Activated T-helper 17 cell treated with anti-CD3 and anti-CD28 coated beads, Interleukin-2, amount 50 U/mL, for 72 hours (primary cell): ENCODE measurements around the gene SNRPF. TPM values are rescaled to one million over a fixed set of nuclear protein-coding genes. Genes with fewer than 3 reads are reported as not detected.
"Not testable (repeated sequence)": the region's sequence is repeated elsewhere in the genome, so short reads cannot be mapped to it uniquely, and the experiment has no call there.

Source experiments
- ATAC-seq: fragments of 150-1000 bp; cut with Tn5 transposase; replicated peaks from 2 replicates; pipeline ENCODE4 v1.10.0; 2021; ENCODE audit warnings: mild to moderate bottlenecking, moderate library complexity
- H3K27ac Mint-ChIP-seq: one replicate; pipeline ENCODE4 v1.8.0; 2022; ENCODE audit warnings: mixed read lengths
- H3K27me3 Mint-ChIP-seq: one replicate; pipeline ENCODE4 v1.8.0; 2022; ENCODE audit warnings: mixed read lengths
- H3K36me3 Mint-ChIP-seq: one replicate; pipeline ENCODE4 v1.8.0; 2022; ENCODE audit warnings: low read depth, mild to moderate bottlenecking, mixed read lengths
- H3K4me1 Mint-ChIP-seq: one replicate; pipeline ENCODE4 v1.8.0; 2022; ENCODE audit warnings: mixed read lengths
- H3K4me3 Mint-ChIP-seq: one replicate; pipeline ENCODE4 v1.8.0; 2022; ENCODE audit warnings: mild to moderate bottlenecking, mixed read lengths
- H3K9me3 Mint-ChIP-seq: one replicate; pipeline ENCODE4 v1.8.0; 2022; ENCODE audit warnings: mixed read lengths
- total RNA-seq, 2 donors: library from RNA; stranded (reverse); gene quantifications; one replicate each; pipeline ENCODE4 v1.2.3, GENCODE V29; 2022

The SNRPF gene
- total RNA-seq, 2 donors from 2014 or later, result 35.0 to 52.3 TPM

GRCh38 chr12:95842426-95842825 is 16.3 kb upstream of the SNRPF start:
- peaks cover 14% of the 10 kb centered on the region for H3K27me3 Mint-ChIP-seq
- not testable (repeated sequence) for H3K4me1 Mint-ChIP-seq, H3K4me3 Mint-ChIP-seq, H3K36me3 Mint-ChIP-seq, ATAC-seq, H3K27ac Mint-ChIP-seq, H3K9me3 Mint-ChIP-seq

- Mint-ChIP-seq H3K4me3 (no peak overlapping the region), H3K9me3 (no peaks in the 10 kb centered on the region), H3K4me1 (peaks cover 9% of the 10 kb centered on the region), H3K27ac (no peak overlapping the region), H3K27me3 (peaks cover 11% of the 10 kb centered on the region), H3K36me3 (no peaks in the 10 kb centered on the region)
- ATAC-seq, result no peak
Observed at GRCh38 chr12:95848575-95849388, 10.0 kb upstream of the SNRPF start.

GRCh38 chr12:95851606-95852005 is 7.1 kb upstream of the SNRPF start:
- Mint-ChIP-seq H3K9me3 (no peaks in the 10 kb centered on the region), H3K27ac (no peak overlapping the region), H3K36me3 (no peaks in the 10 kb centered on the region), H3K4me3 (no peak overlapping the region), H3K27me3 (no peaks in the 10 kb centered on the region), H3K4me1 (peaks cover 16% of the 10 kb centered on the region)
- no peak for ATAC-seq

GRCh38 chr12:95852133-95852532 is 6.6 kb upstream of the SNRPF start:
- ATAC-seq, result no peak
- no peak overlapping the region for H3K4me3 Mint-ChIP-seq
- H3K9me3 Mint-ChIP-seq, result no peaks in the 10 kb centered on the region
- no peaks in the 10 kb centered on the region for H3K27me3 Mint-ChIP-seq
- peaks cover 16% of the 10 kb centered on the region for H3K4me1 Mint-ChIP-seq
- H3K36me3 Mint-ChIP-seq, result no peaks in the 10 kb centered on the region
- H3K27ac Mint-ChIP-seq, result no peak overlapping the region

GRCh38 chr12:95857156-95857555 is 1.6 kb upstream of the SNRPF start:
- ATAC-seq, result no peak
- Mint-ChIP-seq H3K27ac (no peak overlapping the region), H3K9me3 (no peaks in the 10 kb centered on the region), H3K36me3 (peaks cover 22% of the 10 kb centered on the region), H3K4me1 (peaks cover 16% of the 10 kb centered on the region), H3K27me3 (peaks cover 3% of the 10 kb centered on the region), H3K4me3 (no peak overlapping the region)

GRCh38 chr12:95857799-95858198 is 953 bp upstream of the SNRPF start:
- no peak for ATAC-seq
- Mint-ChIP-seq H3K27me3 (peaks cover 3% of the 10 kb centered on the region), H3K4me1 (peaks cover 15% of the 10 kb centered on the region), H3K4me3 (no peak overlapping the region), H3K9me3 (no peaks in the 10 kb centered on the region), H3K36me3 (peaks cover 28% of the 10 kb centered on the region), H3K27ac (no peak overlapping the region)

- ATAC-seq, result peak; percentile 26
- Mint-ChIP-seq H3K4me3 (no peak overlapping the region), H3K9me3 (no peaks in the 10 kb centered on the region), H3K27me3 (peaks cover 3% of the 10 kb centered on the region), H3K4me1 (peaks cover 12% of the 10 kb centered on the region), H3K36me3 (peaks cover 44% of the 10 kb centered on the region), H3K27ac (no peak overlapping the region)
Observed at GRCh38 chr12:95859344-95859816, 628 bp downstream of the SNRPF start.

GRCh38 chr12:95859947-95860850 is 1.4 kb downstream of the SNRPF start:
- Mint-ChIP-seq H3K9me3 (no peaks in the 10 kb centered on the region), H3K27me3 (peaks cover 3% of the 10 kb centered on the region), H3K36me3 (peaks cover 52% of the 10 kb centered on the region), H3K27ac (no peak overlapping the region), H3K4me3 (no peak overlapping the region), H3K4me1 (peaks cover 8% of the 10 kb centered on the region)
- no peak for ATAC-seq

- Mint-ChIP-seq H3K4me1 (peaks cover 8% of the 10 kb centered on the region), H3K4me3 (no peak overlapping the region), H3K36me3 (peaks cover 68% of the 10 kb centered on the region), H3K9me3 (no peaks in the 10 kb centered on the region), H3K27me3 (peaks cover 3% of the 10 kb centered on the region), H3K27ac (no peak overlapping the region)
- ATAC-seq, result no peak
Observed at GRCh38 chr12:95862038-95862437, 3.3 kb downstream of the SNRPF start.

GRCh38 chr12:95863337-95863736 is 4.6 kb downstream of the SNRPF start:
- H3K36me3 Mint-ChIP-seq, result peaks cover 81% of the 10 kb centered on the region
- H3K27ac Mint-ChIP-seq, result no peak overlapping the region
- peaks cover 8% of the 10 kb centered on the region for H3K4me1 Mint-ChIP-seq
- no peaks in the 10 kb centered on the region for H3K27me3 Mint-ChIP-seq
- H3K4me3 Mint-ChIP-seq, result no peak overlapping the region
- no peak for ATAC-seq
- H3K9me3 Mint-ChIP-seq, result no peaks in the 10 kb centered on the region

GRCh38 chr12:95870897-95871296 is 12.1 kb downstream of the SNRPF start:
- Mint-ChIP-seq H3K27me3 (no peaks in the 10 kb centered on the region), H3K36me3 (peaks cover 67% of the 10 kb centered on the region), H3K4me1 (no peaks in the 10 kb centered on the region), H3K4me3 (no peak overlapping the region), H3K27ac (no peak overlapping the region), H3K9me3 (no peaks in the 10 kb centered on the region)
- no peak for ATAC-seq

- no peak overlapping the region for H3K27ac Mint-ChIP-seq
- H3K4me1 Mint-ChIP-seq, result no peaks in the 10 kb centered on the region
- H3K4me3 Mint-ChIP-seq, result no peak overlapping the region
- H3K9me3 Mint-ChIP-seq, result no peaks in the 10 kb centered on the region
- peaks cover 33% of the 10 kb centered on the region for H3K36me3 Mint-ChIP-seq
- no peaks in the 10 kb centered on the region for H3K27me3 Mint-ChIP-seq
- ATAC-seq, result no peak
Observed at GRCh38 chr12:95874452-95874851, 15.7 kb downstream of the SNRPF start.

GRCh38 chr12:95877622-95878021 is 18.9 kb downstream of the SNRPF start:
- H3K4me3 Mint-ChIP-seq, result no peak overlapping the region
- H3K9me3 Mint-ChIP-seq, result no peaks in the 10 kb centered on the region
- ATAC-seq, result no peak
- no peaks in the 10 kb centered on the region for H3K27me3 Mint-ChIP-seq
- H3K36me3 Mint-ChIP-seq, result peaks cover 18% of the 10 kb centered on the region
- H3K27ac Mint-ChIP-seq, result no peak overlapping the region
- H3K4me1 Mint-ChIP-seq, result no peaks in the 10 kb centered on the region

- H3K36me3 Mint-ChIP-seq, result no peaks in the 10 kb centered on the region
- no peaks in the 10 kb centered on the region for H3K4me1 Mint-ChIP-seq
- H3K4me3 Mint-ChIP-seq, result no peak overlapping the region
- no peaks in the 10 kb centered on the region for H3K9me3 Mint-ChIP-seq
- ATAC-seq, result no peak
- no peak overlapping the region for H3K27ac Mint-ChIP-seq
- H3K27me3 Mint-ChIP-seq, result no peaks in the 10 kb centered on the region
Observed at GRCh38 chr12:95880895-95881294, 22.1 kb downstream of the SNRPF start.
